OCI-LY1 (cell line): ENCODE data around the gene SCML2.

Experiments used
- H2AFZ ChIP-seq: fragments of 200-600 bp; sonication (generic), shearing (Covaris generic); 2 replicates; pipeline ENCODE4 v1.6.0; 2014; ENCODE audit warnings: antibody characterized with exemption, mild to moderate bottlenecking, low read length
- H3F3A ChIP-seq: fragments of 200-600 bp; sonication (generic), shearing (Covaris generic); 2 replicates; pipeline ENCODE4 v1.6.0; 2014; ENCODE audit warnings: mild to moderate bottlenecking, antibody characterized with exemption, low read length, moderate library complexity; ENCODE audit not compliant: insufficient read depth
- H3K27ac ChIP-seq: fragments of 200-600 bp; sonication (generic); 2 replicates; pipeline ENCODE4 v1.5.1; 2014; ENCODE audit warnings: low read length, mixed run types, mild to moderate bottlenecking, low read depth; ENCODE audit not compliant: poor library complexity, severe bottlenecking
- H3K27me3 ChIP-seq: fragments of 200-600 bp; sonication (generic); 2 replicates; pipeline ENCODE4 v1.6.0; 2014; ENCODE audit warnings: antibody characterized with exemption, mild to moderate bottlenecking, low read length, moderate library complexity; ENCODE audit not compliant: insufficient read depth
- H3K36me3 ChIP-seq: fragments of 200-600 bp; sonication (generic); 2 replicates; pipeline ENCODE4 v1.6.1; 2014; ENCODE audit warnings: mild to moderate bottlenecking, antibody characterized with exemption, low read length, moderate library complexity, mixed read lengths; ENCODE audit not compliant: insufficient read depth
- H3K4me1 ChIP-seq: fragments of 200-600 bp; sonication (generic); 2 replicates; pipeline ENCODE4 v1.5.1; 2014; ENCODE audit warnings: mild to moderate bottlenecking, low read length, moderate library complexity; ENCODE audit not compliant: insufficient read depth, severe bottlenecking
- H3K4me2 ChIP-seq: fragments of 200-600 bp; sonication (generic), shearing (Covaris generic); 2 replicates; pipeline ENCODE4 v1.6.1; 2014; ENCODE audit warnings: low read length
- H3K4me3 ChIP-seq: fragments of 200-600 bp; sonication (generic); 2 replicates; pipeline ENCODE4 v1.5.1; 2014; ENCODE audit warnings: low read length, low read depth, mild to moderate bottlenecking, mixed read lengths; ENCODE audit not compliant: poor library complexity, severe bottlenecking
- H3K79me2 ChIP-seq: fragments of 200-600 bp; shearing (Covaris generic); 2 replicates; pipeline ENCODE4 v1.6.1; 2016; ENCODE audit warnings: mixed run types, low read length, mixed read lengths; ENCODE audit not compliant: insufficient read depth
- H3K9ac ChIP-seq: fragments of 200-600 bp; sonication (generic), shearing (Covaris generic); 2 replicates; pipeline ENCODE4 v1.6.1; 2014; ENCODE audit warnings: mild to moderate bottlenecking, low read length, mixed read lengths
- H3K9me2 ChIP-seq: fragments of 200-600 bp; sonication (generic), shearing (Covaris generic); 2 replicates; pipeline ENCODE4 v1.6.1; 2014; ENCODE audit warnings: low read depth, mild to moderate bottlenecking, low read length, mixed read lengths
- H3K9me3 ChIP-seq: fragments of 200-600 bp; shearing (Covaris generic); 2 replicates; pipeline ENCODE4 v1.6.1; 2014; ENCODE audit warnings: low read length, mixed read lengths
- H4K20me1 ChIP-seq: fragments of 200-600 bp; sonication (generic), shearing (Covaris generic); 2 replicates; pipeline ENCODE4 v1.6.0; 2016; ENCODE audit warnings: mild to moderate bottlenecking, low read length; ENCODE audit not compliant: insufficient read depth
- CTCF ChIP-seq: fragments of 200-600 bp; sonication (generic), shearing (Covaris generic); IDR thresholded peaks from 2 replicates; pipeline ENCODE4 v1.5.1; 2017; ENCODE audit warnings: mild to moderate bottlenecking, antibody characterized with exemption, low read length, moderate library complexity, mixed read lengths
- EZH2 ChIP-seq: fragments of 200-600 bp; sonication (generic), shearing (Covaris generic); IDR thresholded peaks from 2 replicates; pipeline ENCODE4 v1.8.0; 2017; ENCODE audit warnings: borderline replicate concordance, mixed run types, mild to moderate bottlenecking, antibody characterized with exemption, low read length, moderate library complexity, mixed read lengths

Gene SCML2

GRCh38 chrX:18194688-18195087, 159.8 kb downstream of the SCML2 start:
- no peaks in the 10 kb centered on the region for H3K9me2 ChIP-seq
- TF ChIP-seq EZH2 (no peak), CTCF (no peak)

More at GRCh38 chrX:18194688-18195087, 159.8 kb downstream of the SCML2 start:
- Histone ChIP-seq H3K27ac (no peak overlapping the region), H3K4me2 (no peak overlapping the region), H3K36me3 (no peaks in the 10 kb centered on the region), H3K27me3 (no peaks in the 10 kb centered on the region), H3K4me3 (no peak overlapping the region), H3K4me1 (no peaks in the 10 kb centered on the region), H3K9ac (no peak overlapping the region), H3K9me3 (no peaks in the 10 kb centered on the region), H3F3A (no peaks in the 10 kb centered on the region), H3K79me2 (no peaks in the 10 kb centered on the region), H2AFZ (no peak overlapping the region), H4K20me1 (no peaks in the 10 kb centered on the region)
